ENCODE measurements around the gene MORC2. TPM values are rescaled to one million over a fixed set of nuclear protein-coding genes. Genes with fewer than 3 reads are reported as not detected.

The MORC2 gene
- total RNA-seq, 1 experiment from 2014 or later: 12.0 TPM

GRCh38 chr22:30945653-30946052, 22.9 kb downstream of the MORC2 start:
- no peak for TF ChIP-seq EZH2 (IDR thresholded peaks at IDR 0.05; ENCODE audit: low read length, unreplicated experiment)
- no peak for TF ChIP-seq CTCF (conservative IDR thresholded peaks at IDR 0.05; ENCODE audit: low read depth, low read length)
- no peak for TF ChIP-seq EZH2phosphoT487 (IDR thresholded peaks at IDR 0.05; ENCODE audit: borderline replicate concordance, low read length)
- no peak overlapping the region for H2AFZ ChIP-seq (ENCODE audit: low read length)
- CTCF ChIA-PET: no interaction called here
- DNase-seq: no peak
- H3K79me2 ChIP-seq (ENCODE audit: low read length): no peaks in the 10 kb centered on the region
- no peak overlapping the region for H3K27ac ChIP-seq (ENCODE audit: low read length)
- H3K4me3 ChIP-seq (ENCODE audit: low read length): no peak overlapping the region
- H4K20me1 ChIP-seq (ENCODE audit: low read length): no peaks in the 10 kb centered on the region
- intact Hi-C loops (cut with micrococcal nuclease): loop anchor here (10.0 kb wide), 1 partner anchor 289 kb away; no protein-coding TSS in a partner anchor
- H3K4me2 ChIP-seq (ENCODE audit: low read length): no peak overlapping the region
- H3K36me3 ChIP-seq (ENCODE audit: low read depth, low read length): peaks cover 16% of the 10 kb centered on the region
- ATAC-seq: no peak
- no peaks in the 10 kb centered on the region for H3K4me1 ChIP-seq (ENCODE audit: insufficient read depth, low read length)
- no peaks in the 10 kb centered on the region for H3K9me3 ChIP-seq (ENCODE audit: low read length)
- H3K9me2 ChIP-seq (replicated peaks; ENCODE audit: low read length): no peaks in the 10 kb centered on the region
- POLR2A ChIA-PET (ENCODE audit: unreplicated experiment): no interaction called here
- no peaks in the 10 kb centered on the region for H3K27me3 ChIP-seq (ENCODE audit: low read length)
- no peaks in the 10 kb centered on the region for H3F3A ChIP-seq (ENCODE audit: low read length, unreplicated experiment)
- BruUV-seq (replicated peaks): no TSS peak
- H3K9ac ChIP-seq (ENCODE audit: low read length): no peak overlapping the region

- ATAC-seq (no peak), DNase-seq (no peak)
- peaks cover 16% of the 10 kb centered on the region for H3K36me3 ChIP-seq (ENCODE audit: low read depth, low read length)
- H3K27me3 ChIP-seq (ENCODE audit: low read length): no peaks in the 10 kb centered on the region
- no peaks in the 10 kb centered on the region for H3F3A ChIP-seq (ENCODE audit: low read length, unreplicated experiment)
- ChIA-PET CTCF (no interaction called here), POLR2A (ENCODE audit: unreplicated experiment) (no interaction called here)
- H3K4me3 ChIP-seq (ENCODE audit: low read length): no peak overlapping the region
- no peak overlapping the region for H2AFZ ChIP-seq (ENCODE audit: low read length)
- H3K9me3 ChIP-seq (ENCODE audit: low read length): no peaks in the 10 kb centered on the region
- H3K27ac ChIP-seq (ENCODE audit: low read length): no peak overlapping the region
- TF ChIP-seq EZH2 (IDR thresholded peaks at IDR 0.05; ENCODE audit: low read length, unreplicated experiment): no peak
- no peak for TF ChIP-seq EZH2phosphoT487 (IDR thresholded peaks at IDR 0.05; ENCODE audit: borderline replicate concordance, low read length)
- no peak for TF ChIP-seq CTCF (conservative IDR thresholded peaks at IDR 0.05; ENCODE audit: low read depth, low read length)
- no peaks in the 10 kb centered on the region for H3K79me2 ChIP-seq (ENCODE audit: low read length)
- H3K9me2 ChIP-seq (replicated peaks; ENCODE audit: low read length): no peaks in the 10 kb centered on the region
- BruUV-seq (replicated peaks): no TSS peak
- H3K4me2 ChIP-seq (ENCODE audit: low read length): no peak overlapping the region
- no peaks in the 10 kb centered on the region for H4K20me1 ChIP-seq (ENCODE audit: low read length)
- H3K4me1 ChIP-seq (ENCODE audit: insufficient read depth, low read length): no peaks in the 10 kb centered on the region
- no peak overlapping the region for H3K9ac ChIP-seq (ENCODE audit: low read length)
- intact Hi-C loops (cut with micrococcal nuclease): loop anchor here (10.0 kb wide), 1 partner anchor 290 kb away; no protein-coding TSS in a partner anchor
Observed at GRCh38 chr22:30944986-30945385, 23.6 kb downstream of the MORC2 start.

- DNase-seq (no peak), ATAC-seq (no peak)
- Histone ChIP-seq H3K9me3 (ENCODE audit: low read length) (no peaks in the 10 kb centered on the region), H3K9me2 (replicated peaks; ENCODE audit: low read length) (no peaks in the 10 kb centered on the region), H3K27me3 (ENCODE audit: low read length) (no peaks in the 10 kb centered on the region), H3K27ac (ENCODE audit: low read length) (no peak overlapping the region), H3K4me2 (ENCODE audit: low read length) (no peak overlapping the region), H4K20me1 (ENCODE audit: low read length) (no peaks in the 10 kb centered on the region), H2AFZ (ENCODE audit: low read length) (no peak overlapping the region), H3K36me3 (ENCODE audit: low read depth, low read length) (peaks cover 7% of the 10 kb centered on the region), H3K79me2 (ENCODE audit: low read length) (no peaks in the 10 kb centered on the region), H3K4me3 (ENCODE audit: low read length) (no peak overlapping the region), H3K4me1 (ENCODE audit: insufficient read depth, low read length) (no peaks in the 10 kb centered on the region), H3K9ac (ENCODE audit: low read length) (no peak overlapping the region), H3F3A (ENCODE audit: low read length, unreplicated experiment) (no peaks in the 10 kb centered on the region)
- POLR2A ChIA-PET (ENCODE audit: unreplicated experiment): no interaction called here
- intact Hi-C loops (cut with micrococcal nuclease): loop anchor here (10.0 kb wide), 1 partner anchor 291 kb away; no protein-coding TSS in a partner anchor
- BruUV-seq (replicated peaks): no TSS peak
- TF ChIP-seq EZH2phosphoT487 (IDR thresholded peaks at IDR 0.05; ENCODE audit: borderline replicate concordance, low read length) (no peak), CTCF (conservative IDR thresholded peaks at IDR 0.05; ENCODE audit: low read depth, low read length) (no peak), EZH2 (IDR thresholded peaks at IDR 0.05; ENCODE audit: low read length, unreplicated experiment) (no peak)
- CTCF ChIA-PET: no interaction called here
Observed at GRCh38 chr22:30943368-30943767, 25.2 kb downstream of the MORC2 start.
